HepG2 (cell line): ENCODE results near the gene LZTR1. TPM values are rescaled to one million over a fixed set of nuclear protein-coding genes. Genes with fewer than 3 reads are reported as not detected.

ENCODE experiments used
- CBX2 ChIP-seq, 2 experiments: fragments of 200-600 bp in 1 of 2; sonication (generic); formaldehyde crosslinking in 1 of 2; IDR thresholded peaks; 2 replicates each; pipeline versions ENCODE4 v1.7.0 to v1.8.1; 2018 to 2022; ENCODE audit warnings: low read depth in 2 of 2, low read length in 1 of 2, mild to moderate bottlenecking in 1 of 2, missing genetic modification reagents in 1 of 2
- CENPX ChIP-seq: sonication (generic); formaldehyde crosslinking; IDR thresholded peaks from 2 replicates; pipeline ENCODE4 v1.9.0; 2021; ENCODE audit warnings: mild to moderate bottlenecking, missing genetic modification reagents, moderate library complexity
- HNF4G ChIP-seq, 2 experiments: sonication (generic) in 1 of 2; formaldehyde crosslinking in 1 of 2; IDR thresholded peaks; 2 replicates each; pipeline versions ENCODE4 v1.4.0 to v1.6.1; 2011 to 2020; ENCODE audit warnings: borderline replicate concordance in 2 of 2, low read depth in 2 of 2, mild to moderate bottlenecking in 2 of 2, low read length in 1 of 2, missing genetic modification reagents in 1 of 2, moderate library complexity in 1 of 2
- HNRNPL ChIP-seq: fragments of 200-400 bp; formaldehyde crosslinking; IDR thresholded peaks from 2 replicates; pipeline ENCODE4 v1.6.1; 2017; ENCODE audit warnings: mild to moderate bottlenecking, low read depth, low read length
- HOXA9 ChIP-seq: sonication (generic); formaldehyde crosslinking; IDR thresholded peaks from 2 replicates; pipeline ENCODE4 v1.8.1; 2022; ENCODE audit warnings: missing genetic modification reagents, mild to moderate bottlenecking, moderate library complexity, borderline replicate concordance
- HOXD1 ChIP-seq: sonication (generic); formaldehyde crosslinking; IDR thresholded peaks from 2 replicates; pipeline ENCODE4 v1.5.0; 2020; ENCODE audit warnings: missing genetic modification reagents
- JDP2 ChIP-seq: sonication (generic); formaldehyde crosslinking; IDR thresholded peaks from 2 replicates; pipeline ENCODE4 v1.8.1; 2022; ENCODE audit warnings: missing genetic modification reagents, borderline replicate concordance
- LCORL ChIP-seq, 2 experiments: fragments of 450-650 bp in 1 of 2; sonication (generic) in 1 of 2; formaldehyde crosslinking in 1 of 2; IDR thresholded peaks; 2 replicates each; pipeline versions ENCODE4 v1.5.0 to v1.6.1; 2017 to 2020; ENCODE audit warnings: antibody characterized with exemption in 1 of 2, missing genetic modification reagents in 1 of 2
- NFKB2 ChIP-seq: sonication (generic); formaldehyde crosslinking; IDR thresholded peaks from 2 replicates; pipeline ENCODE4 v1.4.0; 2020; ENCODE audit warnings: missing genetic modification reagents, borderline replicate concordance
- NR2C2 ChIP-seq: sonication (generic); formaldehyde crosslinking; IDR thresholded peaks from 2 replicates; pipeline ENCODE4 v1.4.0; 2020; ENCODE audit warnings: missing genetic modification reagents, mild to moderate bottlenecking, moderate library complexity, borderline replicate concordance
- RAD51 ChIP-seq: fragments of 450-650 bp; IDR thresholded peaks from 2 replicates; pipeline ENCODE4 v1.6.1; 2016; ENCODE audit warnings: borderline replicate concordance
- SRSF4 ChIP-seq: fragments of 200-400 bp; formaldehyde crosslinking; IDR thresholded peaks from one replicate; pipeline ENCODE4 v1.6.1; 2018; ENCODE audit warnings: mild to moderate bottlenecking, low read depth, low read length, moderate library complexity; ENCODE audit not compliant: poor library complexity, severe bottlenecking
- TCF7L2 ChIP-seq: IDR thresholded peaks from 2 replicates; pipeline ENCODE4 v1.6.1; 2011; ENCODE audit warnings: mild to moderate bottlenecking, low read depth, low read length, moderate library complexity
- ZMYM3 ChIP-seq: sonication (generic); formaldehyde crosslinking; IDR thresholded peaks from 2 replicates; pipeline ENCODE4 v1.5.1; 2020; ENCODE audit warnings: mild to moderate bottlenecking, missing genetic modification reagents
- ZNF10 ChIP-seq: sonication (generic); formaldehyde crosslinking; IDR thresholded peaks from 2 replicates; pipeline ENCODE4 v1.4.0; 2020; ENCODE audit warnings: mild to moderate bottlenecking, low read depth, missing genetic modification reagents, borderline replicate concordance
- ZNF326 ChIP-seq: sonication (generic); formaldehyde crosslinking; IDR thresholded peaks from 2 replicates; pipeline ENCODE4 v1.4.0; 2020; ENCODE audit warnings: missing genetic modification reagents, borderline replicate concordance
- ZNF557 ChIP-seq: sonication (generic); formaldehyde crosslinking; IDR thresholded peaks from 2 replicates; pipeline ENCODE4 v1.4.0; 2020; ENCODE audit warnings: missing genetic modification reagents
- ZNF569 ChIP-seq: sonication (generic); formaldehyde crosslinking; IDR thresholded peaks from 2 replicates; pipeline ENCODE4 v1.5.0; 2020; ENCODE audit warnings: mild to moderate bottlenecking, missing genetic modification reagents, moderate library complexity, borderline replicate concordance
- ZNF598 ChIP-seq: sonication (generic); formaldehyde crosslinking; IDR thresholded peaks from 2 replicates; pipeline ENCODE4 v1.5.1; 2020; ENCODE audit warnings: mild to moderate bottlenecking, missing genetic modification reagents, borderline replicate concordance
- ZNF644 ChIP-seq: IDR thresholded peaks from 2 replicates; pipeline ENCODE4 v1.6.1; 2016; ENCODE audit warnings: low read depth
- ZNF850 ChIP-seq: sonication (generic); formaldehyde crosslinking; conservative IDR thresholded peaks from 2 replicates; pipeline ENCODE4 v1.9.0; 2021; ENCODE audit warnings: mild to moderate bottlenecking, missing genetic modification reagents
- polyA plus RNA-seq, 8 experiments: library from polyadenylated mRNA; depleted of rRNA in 3 of 8; stranded (reverse) in 7 of 8; unstranded in 1 of 8; fragments of >200 nt; fragmentation: Illumina TruSeq in 4 of 8; extraction: Trizol in 4 of 8; gene quantifications; 2 replicates each; pipeline versions ENCODE4 v1.2.1 to v1.2.3, GENCODE V29; 2011 to 2016; ENCODE audit warnings: low read depth in 4 of 8, missing spikeins in 1 of 8, mixed read lengths in 1 of 8; ENCODE audit not compliant: insufficient read depth in 1 of 8
- total RNA-seq, 5 experiments: library from RNA; depleted of rRNA; stranded (reverse); fragments of >200 nt; fragmentation: Illumina TruSeq; extraction: Trizol; gene quantifications; 2 replicates each; pipeline ENCODE4 v1.2.3, GENCODE V29; 2016; ENCODE audit warnings: low read depth in 1 of 5
- TF ChIP-seq, protein P1 (sequence below): sonication (generic); formaldehyde crosslinking; IDR thresholded peaks from 2 replicates; pipeline ENCODE4 v1.9.0; 2021; ENCODE audit warnings: mild to moderate bottlenecking, missing genetic modification reagents

LZTR1 gene
- total and polyA plus RNA-seq, 2 of the 13 experiments (the other 11 are each of a cell fraction or from before 2014, with no cell fraction given): 21.8 to 22.4 TPM

DNA sequence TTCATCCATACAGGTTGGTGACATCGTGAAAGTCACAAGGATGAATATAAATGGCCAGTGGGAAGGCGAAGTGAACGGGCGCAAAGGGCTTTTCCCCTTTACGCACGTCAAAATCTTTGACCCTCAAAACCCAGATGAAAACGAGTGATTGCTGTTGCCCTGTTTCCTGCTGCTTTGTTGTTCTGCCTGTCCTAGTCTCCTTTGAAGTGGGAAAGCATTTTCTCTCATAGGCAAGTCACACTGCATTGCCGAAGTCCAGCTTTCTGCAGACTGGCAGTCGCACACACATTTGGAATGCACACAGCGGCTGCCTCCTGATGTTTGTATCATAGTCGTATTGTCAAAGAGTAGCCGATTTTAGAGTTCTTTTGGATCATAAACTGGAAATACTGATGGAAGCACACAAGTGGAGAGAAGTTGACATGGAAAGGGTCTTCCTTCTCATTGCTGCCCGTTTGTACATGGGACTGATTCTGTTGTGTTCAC lies 32.4 kb upstream of the LZTR1 start (continued):
- TF ChIP-seq ZNF569 (CRISPR knock-in tag) (no peak), ZMYM3 (CRISPR knock-in tag) (peak; percentile 37; the same call in 1 of the 2 replicates), ZNF644 (no peak), CENPX (CRISPR knock-in tag) (no peak), NFKB2 (CRISPR knock-in tag) (no peak), ZNF850 (CRISPR knock-in tag) (no peak), HOXA9 (no peak), RAD51 (no peak), ZNF326 (no peak), TCF7L2 (no peak), ZNF557 (CRISPR knock-in tag) (no peak), ZNF598 (CRISPR knock-in tag) (no peak), JDP2 (CRISPR knock-in tag) (no peak), HNRNPL (no peak), SRSF4 (no peak), NR2C2 (CRISPR knock-in tag) (no peak), HOXD1 (CRISPR knock-in tag) (no peak), HNF4G (IDR thresholded peaks at IDR 0.05; ENCODE audit: borderline replicate concordance, low read depth, low read length) (no peak), HNF4G (CRISPR knock-in tag; IDR thresholded peaks at IDR 0.05; ENCODE audit: borderline replicate concordance, low read depth) (no peak; the same call in 1 of the 2 replicates), ZNF10 (no peak), LCORL (IDR thresholded peaks at IDR 0.05) (no peak), LCORL (CRISPR knock-in tag; IDR thresholded peaks at IDR 0.05) (peak; percentile 67), CBX2 (IDR thresholded peaks at IDR 0.05; ENCODE audit: low read depth, low read length) (no peak), CBX2 (CRISPR knock-in tag; IDR thresholded peaks at IDR 0.05; ENCODE audit: low read depth) (no peak)
- TF ChIP-seq, protein P1, sequence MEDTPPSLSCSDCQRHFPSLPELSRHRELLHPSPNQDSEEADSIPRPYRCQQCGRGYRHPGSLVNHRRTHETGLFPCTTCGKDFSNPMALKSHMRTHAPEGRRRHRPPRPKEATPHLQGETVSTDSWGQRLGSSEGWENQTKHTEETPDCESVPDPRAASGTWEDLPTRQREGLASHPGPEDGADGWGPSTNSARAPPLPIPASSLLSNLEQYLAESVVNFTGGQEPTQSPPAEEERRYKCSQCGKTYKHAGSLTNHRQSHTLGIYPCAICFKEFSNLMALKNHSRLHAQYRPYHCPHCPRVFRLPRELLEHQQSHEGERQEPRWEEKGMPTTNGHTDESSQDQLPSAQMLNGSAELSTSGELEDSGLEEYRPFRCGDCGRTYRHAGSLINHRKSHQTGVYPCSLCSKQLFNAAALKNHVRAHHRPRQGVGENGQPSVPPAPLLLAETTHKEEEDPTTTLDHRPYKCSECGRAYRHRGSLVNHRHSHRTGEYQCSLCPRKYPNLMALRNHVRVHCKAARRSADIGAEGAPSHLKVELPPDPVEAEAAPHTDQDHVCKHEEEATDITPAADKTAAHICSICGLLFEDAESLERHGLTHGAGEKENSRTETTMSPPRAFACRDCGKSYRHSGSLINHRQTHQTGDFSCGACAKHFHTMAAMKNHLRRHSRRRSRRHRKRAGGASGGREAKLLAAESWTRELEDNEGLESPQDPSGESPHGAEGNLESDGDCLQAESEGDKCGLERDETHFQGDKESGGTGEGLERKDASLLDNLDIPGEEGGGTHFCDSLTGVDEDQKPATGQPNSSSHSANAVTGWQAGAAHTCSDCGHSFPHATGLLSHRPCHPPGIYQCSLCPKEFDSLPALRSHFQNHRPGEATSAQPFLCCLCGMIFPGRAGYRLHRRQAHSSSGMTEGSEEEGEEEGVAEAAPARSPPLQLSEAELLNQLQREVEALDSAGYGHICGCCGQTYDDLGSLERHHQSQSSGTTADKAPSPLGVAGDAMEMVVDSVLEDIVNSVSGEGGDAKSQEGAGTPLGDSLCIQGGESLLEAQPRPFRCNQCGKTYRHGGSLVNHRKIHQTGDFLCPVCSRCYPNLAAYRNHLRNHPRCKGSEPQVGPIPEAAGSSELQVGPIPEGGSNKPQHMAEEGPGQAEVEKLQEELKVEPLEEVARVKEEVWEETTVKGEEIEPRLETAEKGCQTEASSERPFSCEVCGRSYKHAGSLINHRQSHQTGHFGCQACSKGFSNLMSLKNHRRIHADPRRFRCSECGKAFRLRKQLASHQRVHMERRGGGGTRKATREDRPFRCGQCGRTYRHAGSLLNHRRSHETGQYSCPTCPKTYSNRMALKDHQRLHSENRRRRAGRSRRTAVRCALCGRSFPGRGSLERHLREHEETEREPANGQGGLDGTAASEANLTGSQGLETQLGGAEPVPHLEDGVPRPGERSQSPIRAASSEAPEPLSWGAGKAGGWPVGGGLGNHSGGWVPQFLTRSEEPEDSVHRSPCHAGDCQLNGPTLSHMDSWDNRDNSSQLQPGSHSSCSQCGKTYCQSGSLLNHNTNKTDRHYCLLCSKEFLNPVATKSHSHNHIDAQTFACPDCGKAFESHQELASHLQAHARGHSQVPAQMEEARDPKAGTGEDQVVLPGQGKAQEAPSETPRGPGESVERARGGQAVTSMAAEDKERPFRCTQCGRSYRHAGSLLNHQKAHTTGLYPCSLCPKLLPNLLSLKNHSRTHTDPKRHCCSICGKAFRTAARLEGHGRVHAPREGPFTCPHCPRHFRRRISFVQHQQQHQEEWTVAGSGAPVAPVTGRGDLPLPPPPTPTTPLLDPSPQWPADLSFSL (CRISPR knock-in tag): peak; percentile 82
